Type B pancreatic cell (in vitro differentiated cells): ENCODE results near the gene CORO1C. TPM values are rescaled to one million over a fixed set of nuclear protein-coding genes. Genes with fewer than 3 reads are reported as not detected.

ENCODE experiments used
- DNase-seq: peaks from one replicate; pipeline ENCODE4 v3.0.0; 2021; ENCODE audit warnings: mixed read lengths; ENCODE audit not compliant: unreplicated experiment; ENCODE audit errors: extremely low spot score
- H3K27ac Mint-ChIP-seq: 2 replicates; pipeline ENCODE4 v1.8.0; 2021; ENCODE audit warnings: mild to moderate bottlenecking, mixed read lengths
- H3K27me3 Mint-ChIP-seq: 2 replicates; pipeline ENCODE4 v1.8.0; 2021; ENCODE audit warnings: mixed read lengths
- H3K36me3 Mint-ChIP-seq: 2 replicates; pipeline ENCODE4 v1.8.0; 2021; ENCODE audit warnings: mixed read lengths
- H3K4me1 Mint-ChIP-seq: one replicate; pipeline ENCODE4 v1.8.0; 2021; ENCODE audit warnings: mixed read lengths; ENCODE audit not compliant: unreplicated experiment
- H3K4me3 Mint-ChIP-seq: 2 replicates; pipeline ENCODE4 v1.8.0; 2021; ENCODE audit warnings: mild to moderate bottlenecking, mixed read lengths
- H3K9me3 Mint-ChIP-seq: 2 replicates; pipeline ENCODE4 v1.8.0; 2021; ENCODE audit warnings: mixed read lengths
- long read RNA-seq: library from polyadenylated mRNA; unstranded; transcript quantifications from one replicate; pipeline ENCODE4 v2.0.0, GENCODE V29; 2020
- total RNA-seq: library from RNA; stranded (reverse); gene quantifications from 2 replicates; pipeline ENCODE4 v1.2.1, GENCODE V29; 2021; ENCODE audit warnings: low replicate concordance
- TF ChIP-seq, protein P1 (sequence below): fragments of 200-600 bp; sonication (generic); conservative IDR thresholded peaks from 2 replicates; pipeline ENCODE4 v1.5.0; 2021; ENCODE audit warnings: antibody characterized with exemption, mild to moderate bottlenecking

Gene CORO1C
- total RNA-seq: 87.9 and 103 TPM in 2 replicates
- long read RNA-seq, transcript CORO1C-201 (11 exons, 3,892 nt): major isoform, 130 of 165 reads
- long read RNA-seq, partial matches to known transcripts: 11 of 165 reads
- long read RNA-seq, other reads (novel, unspliced or antisense): 24 of 165 reads

DNA sequence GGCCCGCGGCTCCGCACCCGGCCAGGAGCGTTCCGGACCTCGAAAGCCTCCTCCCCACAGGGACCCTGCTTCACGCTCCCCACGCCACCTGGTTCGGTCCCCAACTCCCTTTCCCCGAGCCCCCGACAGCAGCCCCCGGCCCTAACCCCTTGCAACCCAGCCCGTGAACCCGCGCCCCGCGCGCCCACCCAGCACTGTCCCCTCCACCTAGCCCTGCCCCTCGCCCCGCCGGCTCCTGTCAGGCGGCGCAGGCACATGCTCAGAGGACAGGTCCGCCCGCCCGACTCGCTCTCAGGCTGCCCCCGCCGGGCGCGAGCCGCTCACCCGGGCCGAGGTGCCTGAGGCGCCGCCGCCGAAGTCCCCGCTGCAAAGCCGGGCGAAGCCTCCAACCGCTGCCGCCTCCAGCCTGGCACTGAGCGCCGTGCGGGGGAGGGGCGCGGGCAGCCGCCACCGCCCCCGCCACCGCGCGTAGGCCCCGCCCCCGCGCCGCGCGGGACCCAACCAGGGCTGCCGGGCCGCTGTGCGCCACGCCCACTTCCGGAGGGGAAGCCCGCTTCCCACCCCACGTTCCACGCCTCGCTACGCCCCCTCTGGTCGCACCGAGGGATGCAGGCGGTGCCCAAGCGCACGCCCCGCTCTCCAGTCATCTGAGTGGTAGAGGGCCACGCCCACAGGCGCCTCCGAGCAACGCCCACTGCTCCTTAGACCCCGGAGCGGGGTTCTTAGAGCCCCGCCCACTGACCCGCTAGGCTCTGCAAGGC is at the start of gene CORO1C:
Gene CORO1C (minus strand): TSS at position 414 of the 761 bp plus-strand sequence. CDS start 30,200 bp downstream, outside the sequence.
- Mint-ChIP-seq H3K36me3 (no peaks in the 10 kb centered on the region), H3K4me3 (peak within 1 kb of the TSS; percentile 98), H3K9me3 (no peaks in the 10 kb centered on the region), H3K27ac (peak within 1 kb of the TSS; percentile 99), H3K27me3 (no peaks in the 10 kb centered on the region), H3K4me1 (peaks cover 32% of the 10 kb centered on the region)
- peak; percentile 99 for DNase-seq
- TF ChIP-seq, protein P1, sequence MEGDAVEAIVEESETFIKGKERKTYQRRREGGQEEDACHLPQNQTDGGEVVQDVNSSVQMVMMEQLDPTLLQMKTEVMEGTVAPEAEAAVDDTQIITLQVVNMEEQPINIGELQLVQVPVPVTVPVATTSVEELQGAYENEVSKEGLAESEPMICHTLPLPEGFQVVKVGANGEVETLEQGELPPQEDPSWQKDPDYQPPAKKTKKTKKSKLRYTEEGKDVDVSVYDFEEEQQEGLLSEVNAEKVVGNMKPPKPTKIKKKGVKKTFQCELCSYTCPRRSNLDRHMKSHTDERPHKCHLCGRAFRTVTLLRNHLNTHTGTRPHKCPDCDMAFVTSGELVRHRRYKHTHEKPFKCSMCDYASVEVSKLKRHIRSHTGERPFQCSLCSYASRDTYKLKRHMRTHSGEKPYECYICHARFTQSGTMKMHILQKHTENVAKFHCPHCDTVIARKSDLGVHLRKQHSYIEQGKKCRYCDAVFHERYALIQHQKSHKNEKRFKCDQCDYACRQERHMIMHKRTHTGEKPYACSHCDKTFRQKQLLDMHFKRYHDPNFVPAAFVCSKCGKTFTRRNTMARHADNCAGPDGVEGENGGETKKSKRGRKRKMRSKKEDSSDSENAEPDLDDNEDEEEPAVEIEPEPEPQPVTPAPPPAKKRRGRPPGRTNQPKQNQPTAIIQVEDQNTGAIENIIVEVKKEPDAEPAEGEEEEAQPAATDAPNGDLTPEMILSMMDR: peak; percentile 93

DNA sequence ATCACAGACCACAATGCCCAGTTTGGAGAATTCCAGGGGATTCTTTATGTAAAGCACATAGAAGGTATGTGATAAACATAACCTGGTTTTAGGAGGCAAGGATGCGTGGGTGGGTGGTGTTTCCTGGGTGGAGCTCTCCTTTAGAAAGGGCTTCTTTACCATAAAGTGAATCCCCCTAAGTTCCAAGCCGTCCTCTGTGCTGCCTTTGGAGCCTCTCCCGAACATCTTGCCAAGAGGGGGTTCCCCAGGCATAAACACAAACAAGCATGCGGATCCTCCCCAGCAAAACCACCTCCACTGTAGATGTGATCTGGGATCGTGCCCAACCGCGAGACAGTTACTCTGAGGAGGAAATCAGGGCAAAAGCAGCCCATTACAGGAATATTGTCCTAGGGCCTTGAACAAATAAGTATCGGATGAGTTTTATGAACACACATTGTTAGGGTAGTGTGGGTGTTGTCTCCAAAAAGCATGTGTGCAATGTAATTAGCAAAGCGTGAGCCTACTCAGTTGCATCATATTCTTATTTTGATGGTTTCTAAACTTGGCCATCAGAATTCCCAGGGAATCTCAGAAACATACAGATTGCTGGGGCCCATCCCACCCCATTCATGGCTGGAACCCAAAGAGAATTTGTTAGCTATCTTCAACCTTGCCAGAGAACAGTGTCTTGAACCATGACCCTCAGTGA is 48.8 kb upstream of the CORO1C start:
- peaks cover 6% of the 10 kb centered on the region for H3K4me1 Mint-ChIP-seq
- H3K27ac Mint-ChIP-seq: no peak overlapping the region
- no peaks in the 10 kb centered on the region for H3K27me3 Mint-ChIP-seq
- no peaks in the 10 kb centered on the region for H3K36me3 Mint-ChIP-seq
- no peaks in the 10 kb centered on the region for H3K9me3 Mint-ChIP-seq
- TF ChIP-seq, protein P1: no peak
- no peak for DNase-seq
- no peak overlapping the region for H3K4me3 Mint-ChIP-seq

DNA sequence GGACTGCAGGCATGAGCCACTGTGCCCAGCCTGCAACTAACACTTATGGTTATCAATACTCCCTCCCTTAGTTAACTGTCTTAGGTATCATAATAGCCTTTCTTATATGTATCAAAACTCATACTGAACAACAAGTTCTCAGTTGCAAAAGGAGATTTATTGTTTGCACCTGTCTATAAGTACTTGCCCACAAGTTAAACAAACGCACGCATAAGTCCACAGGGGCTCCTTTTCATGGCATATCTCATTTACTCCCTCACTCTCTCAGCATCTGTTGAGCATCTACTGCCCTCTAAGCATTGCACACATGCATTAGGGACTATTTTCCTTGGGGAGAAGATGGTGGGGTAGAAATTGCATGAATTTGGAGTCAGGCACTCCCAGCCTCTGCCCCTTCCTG is 46.7 kb upstream of the CORO1C start:
- Mint-ChIP-seq H3K27me3 (no peaks in the 10 kb centered on the region), H3K9me3 (no peaks in the 10 kb centered on the region), H3K4me3 (no peak overlapping the region), H3K4me1 (peaks cover 6% of the 10 kb centered on the region), H3K36me3 (no peaks in the 10 kb centered on the region), H3K27ac (no peak overlapping the region)
- TF ChIP-seq, protein P1: no peak
- no peak for DNase-seq

DNA sequence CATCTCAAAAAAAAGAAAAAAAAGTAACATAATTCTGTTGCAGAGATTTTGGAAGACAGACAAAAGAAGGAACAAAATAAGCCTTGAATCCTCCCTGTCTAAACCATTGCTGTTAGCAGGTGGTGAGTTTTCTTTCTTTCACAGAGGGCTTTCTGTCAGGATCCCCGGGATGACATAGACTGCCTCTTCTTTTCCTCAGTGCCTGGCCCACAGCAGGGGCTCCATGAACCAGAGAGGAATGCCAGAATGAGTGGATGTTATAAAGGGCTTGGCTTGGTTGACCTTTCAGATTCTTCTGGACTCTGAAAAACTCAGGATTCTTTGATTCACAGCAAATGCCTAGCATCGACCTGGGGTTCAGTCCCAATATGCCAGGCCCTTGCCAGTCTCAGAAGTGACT is 45.8 kb upstream of the CORO1C start:
- Mint-ChIP-seq H3K4me3 (no peak overlapping the region), H3K27ac (no peak overlapping the region), H3K4me1 (peaks cover 9% of the 10 kb centered on the region), H3K27me3 (no peaks in the 10 kb centered on the region), H3K36me3 (no peaks in the 10 kb centered on the region), H3K9me3 (no peaks in the 10 kb centered on the region)
- TF ChIP-seq, protein P1: no peak
- DNase-seq: no peak

DNA sequence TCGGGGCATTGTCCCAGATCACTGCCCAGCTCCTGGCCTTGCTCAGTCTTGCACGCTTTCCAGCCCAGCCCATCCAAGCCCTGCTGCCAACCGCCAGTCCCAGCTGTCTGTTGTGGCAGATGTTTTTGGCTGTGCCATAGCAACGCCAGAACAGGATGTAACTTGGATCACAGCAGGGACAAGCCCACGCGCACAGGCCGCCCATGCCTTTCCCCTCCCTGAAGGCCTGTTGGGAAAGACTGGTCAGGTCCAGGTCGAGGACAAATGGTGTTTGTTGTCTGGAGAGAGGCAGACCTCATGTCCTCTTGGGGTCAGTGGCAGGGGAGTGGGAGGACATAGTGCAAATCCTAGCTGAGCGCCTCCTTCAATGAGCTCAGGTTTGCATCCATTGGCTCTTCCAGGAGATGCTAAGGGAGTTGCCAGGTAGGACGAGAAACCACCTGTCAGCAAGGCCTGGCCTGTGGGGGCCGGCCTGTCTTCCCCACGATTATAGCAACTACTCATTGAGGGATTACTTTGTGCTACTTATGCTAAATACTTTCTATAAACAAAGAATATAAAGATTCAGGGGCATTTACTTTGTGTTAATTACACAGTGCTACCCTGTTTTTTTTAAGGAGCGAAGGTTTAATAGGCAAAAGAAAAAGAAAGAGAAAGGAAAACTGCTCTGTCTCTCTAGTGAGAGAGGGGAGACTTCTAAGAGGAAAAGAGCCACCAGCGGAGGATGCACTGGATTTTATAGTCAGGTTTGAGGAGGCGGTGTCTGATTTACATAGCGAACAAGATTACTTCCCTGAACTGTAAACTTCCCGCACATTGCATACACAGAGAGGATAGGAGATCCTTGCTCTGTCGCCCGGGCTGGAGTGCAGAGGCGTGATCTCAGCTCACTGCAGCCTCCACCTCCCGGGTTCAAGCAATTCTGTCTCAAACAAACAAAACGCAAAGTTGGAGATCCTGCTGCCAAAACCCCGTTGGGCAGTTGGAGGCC is 42.8 kb upstream of the CORO1C start:
- H3K9me3 Mint-ChIP-seq: no peaks in the 10 kb centered on the region
- DNase-seq: no peak
- H3K4me3 Mint-ChIP-seq: no peak overlapping the region
- H3K4me1 Mint-ChIP-seq: peaks cover 9% of the 10 kb centered on the region
- no peak overlapping the region for H3K27ac Mint-ChIP-seq
- TF ChIP-seq, protein P1: no peak
- no peaks in the 10 kb centered on the region for H3K27me3 Mint-ChIP-seq
- no peaks in the 10 kb centered on the region for H3K36me3 Mint-ChIP-seq
